Neuron (in vitro differentiated cells): ENCODE results near the gene PARD3.

ENCODE experiments used
- H2AFZ ChIP-seq: one replicate; pipeline ENCODE4 v1.6.1; 2013; ENCODE audit warnings: low read depth, mild to moderate bottlenecking, inconsistent platforms, low read length, moderate library complexity
- H3K27me3 ChIP-seq: one replicate; pipeline ENCODE4 v1.6.1; 2013; ENCODE audit warnings: low read length; ENCODE audit not compliant: insufficient read depth
- H3K36me3 ChIP-seq: one replicate; pipeline ENCODE4 v1.6.1; 2013; ENCODE audit warnings: low read length; ENCODE audit not compliant: insufficient read depth
- H3K4me1 ChIP-seq: one replicate; pipeline ENCODE4 v1.6.1; 2013; ENCODE audit warnings: low read length; ENCODE audit not compliant: insufficient read depth
- H3K4me3 ChIP-seq: 2 replicates; pipeline ENCODE4 v1.5.1; 2013; ENCODE audit warnings: mild to moderate bottlenecking, low read length, moderate library complexity
- H3K9me3 ChIP-seq: one replicate; pipeline ENCODE4 v1.6.1; 2013; ENCODE audit warnings: low read length

Gene PARD3

GRCh38 chr10:34498821-34499220, 316.3 kb downstream of the PARD3 start:
- Histone ChIP-seq H3K9me3 (no peaks in the 10 kb centered on the region), H3K4me3 (no peak overlapping the region), H3K4me1 (no peaks in the 10 kb centered on the region), H2AFZ (no peak overlapping the region), H3K36me3 (no peaks in the 10 kb centered on the region), H3K27me3 (no peaks in the 10 kb centered on the region)

- no peak overlapping the region for H3K4me3 ChIP-seq
- no peaks in the 10 kb centered on the region for H3K9me3 ChIP-seq
- no peak overlapping the region for H2AFZ ChIP-seq
- peaks cover 15% of the 10 kb centered on the region for H3K4me1 ChIP-seq
- no peaks in the 10 kb centered on the region for H3K27me3 ChIP-seq
- H3K36me3 ChIP-seq, result no peaks in the 10 kb centered on the region
Measured at GRCh38 chr10:34495938-34496337, 319.2 kb downstream of the PARD3 start.

DNA sequence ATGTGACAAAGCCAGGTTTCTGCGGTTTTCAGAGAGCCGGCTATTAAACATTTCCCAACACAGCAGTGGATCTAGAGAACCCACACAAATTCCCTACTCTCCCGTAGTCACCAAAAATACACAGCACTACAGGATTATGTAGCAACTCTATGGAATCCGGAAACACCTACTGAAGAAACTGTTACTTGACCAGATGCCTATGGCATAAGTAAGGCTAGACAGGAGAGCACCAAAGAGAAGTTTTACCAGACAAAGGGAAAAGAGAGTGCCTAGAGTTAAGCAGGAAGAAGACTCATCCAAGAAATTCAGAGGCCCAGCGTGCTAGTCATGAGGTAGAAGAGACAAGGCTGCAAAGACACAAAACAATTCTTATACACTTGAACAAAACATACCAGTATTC, 321.1 kb downstream of the PARD3 start:
- Histone ChIP-seq H3K4me3 (no peak overlapping the region), H3K4me1 (peaks cover 20% of the 10 kb centered on the region), H3K9me3 (no peaks in the 10 kb centered on the region), H2AFZ (no peak overlapping the region), H3K27me3 (no peaks in the 10 kb centered on the region), H3K36me3 (no peaks in the 10 kb centered on the region)

DNA sequence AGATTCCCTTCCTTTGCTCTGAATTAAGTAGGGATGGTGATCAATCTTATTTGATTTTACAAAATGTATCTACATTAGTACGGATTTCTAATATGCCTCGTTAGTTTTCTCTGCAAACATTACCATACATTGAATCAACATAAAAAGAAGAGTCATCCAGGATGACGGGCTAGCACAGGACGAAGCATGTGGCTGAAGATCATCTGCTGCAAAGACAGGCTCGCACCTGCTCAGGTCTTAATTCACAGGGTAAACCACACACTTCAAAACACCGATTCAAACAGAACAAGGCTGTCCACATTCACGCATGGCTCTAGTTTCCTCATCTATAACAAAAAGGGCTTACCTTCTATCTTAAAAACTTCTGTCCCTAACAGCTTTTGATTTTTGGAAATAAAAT, 323.0 kb downstream of the PARD3 start:
- peaks cover 20% of the 10 kb centered on the region for H3K4me1 ChIP-seq
- no peak overlapping the region for H3K4me3 ChIP-seq
- H3K9me3 ChIP-seq, result no peaks in the 10 kb centered on the region
- H3K27me3 ChIP-seq, result no peaks in the 10 kb centered on the region
- no peaks in the 10 kb centered on the region for H3K36me3 ChIP-seq
- H2AFZ ChIP-seq, result no peak overlapping the region

DNA sequence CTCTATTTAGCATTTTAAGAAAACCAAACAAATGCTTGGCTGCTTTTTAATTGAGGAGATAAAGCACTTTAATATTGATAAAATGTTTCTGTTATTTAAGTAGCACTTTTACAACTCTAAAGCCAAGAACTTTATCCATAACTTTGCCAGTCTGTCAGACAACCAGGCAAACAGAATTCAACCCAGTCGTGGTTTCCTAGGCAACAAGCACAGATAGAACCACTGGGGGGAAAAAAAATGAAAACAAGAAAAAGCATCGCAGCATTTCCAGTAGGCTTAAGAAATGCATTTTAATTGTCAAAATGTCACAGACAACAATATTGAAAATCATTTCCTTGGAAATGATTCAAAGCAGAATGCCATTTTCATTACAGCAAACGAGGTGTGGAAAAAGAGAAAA, 323.4 kb downstream of the PARD3 start:
- Histone ChIP-seq H3K4me3 (no peak overlapping the region), H3K36me3 (no peaks in the 10 kb centered on the region), H3K27me3 (no peaks in the 10 kb centered on the region), H3K4me1 (peaks cover 20% of the 10 kb centered on the region), H2AFZ (no peak overlapping the region), H3K9me3 (no peaks in the 10 kb centered on the region)

GRCh38 chr10:34489973-34490745, 324.9 kb downstream of the PARD3 start:
- H3K4me3 ChIP-seq, result no peak overlapping the region
- H3K27me3 ChIP-seq, result no peaks in the 10 kb centered on the region
- H2AFZ ChIP-seq, result no peak overlapping the region
- no peaks in the 10 kb centered on the region for H3K9me3 ChIP-seq
- H3K4me1 ChIP-seq, result peaks cover 20% of the 10 kb centered on the region
- H3K36me3 ChIP-seq, result no peaks in the 10 kb centered on the region

- Histone ChIP-seq H3K36me3 (no peaks in the 10 kb centered on the region), H3K9me3 (no peaks in the 10 kb centered on the region), H3K4me1 (peaks cover 20% of the 10 kb centered on the region), H3K4me3 (no peak overlapping the region), H3K27me3 (no peaks in the 10 kb centered on the region), H2AFZ (no peak overlapping the region)
Measured at GRCh38 chr10:34489411-34489810, 325.7 kb downstream of the PARD3 start.

- Histone ChIP-seq H2AFZ (no peak overlapping the region), H3K9me3 (no peaks in the 10 kb centered on the region), H3K4me1 (peaks cover 20% of the 10 kb centered on the region), H3K4me3 (no peak overlapping the region), H3K27me3 (no peaks in the 10 kb centered on the region), H3K36me3 (no peaks in the 10 kb centered on the region)
Measured at GRCh38 chr10:34488476-34489130, 326.5 kb downstream of the PARD3 start.

DNA sequence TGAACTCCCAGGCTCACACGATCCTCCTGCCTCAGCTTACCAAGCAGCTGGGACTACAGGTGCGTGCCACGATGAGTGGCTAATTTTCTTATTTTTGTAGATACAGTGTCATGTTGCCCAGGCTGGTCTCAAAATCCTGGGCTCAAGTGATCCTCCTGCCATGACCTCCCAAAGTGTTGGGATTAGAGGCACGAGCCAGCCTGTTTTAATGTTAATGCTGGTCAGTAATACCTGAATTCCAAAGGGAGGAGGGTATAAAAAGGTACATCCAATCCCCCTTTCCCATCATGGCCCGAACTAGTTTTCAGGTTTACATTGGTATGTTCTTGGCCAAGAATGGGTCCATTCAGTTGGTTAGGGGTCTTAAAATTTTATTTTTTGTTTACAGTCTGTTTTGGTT, 329.1 kb downstream of the PARD3 start:
- Histone ChIP-seq H3K9me3 (no peaks in the 10 kb centered on the region), H3K4me1 (peaks cover 6% of the 10 kb centered on the region), H3K27me3 (no peaks in the 10 kb centered on the region), H3K4me3 (no peak overlapping the region), H2AFZ (no peak overlapping the region), H3K36me3 (no peaks in the 10 kb centered on the region)

GRCh38 chr10:34484164-34484563, 330.9 kb downstream of the PARD3 start:
- Histone ChIP-seq H2AFZ (no peak overlapping the region), H3K36me3 (no peaks in the 10 kb centered on the region), H3K9me3 (no peaks in the 10 kb centered on the region), H3K4me3 (no peak overlapping the region), H3K4me1 (peaks cover 5% of the 10 kb centered on the region), H3K27me3 (no peaks in the 10 kb centered on the region)

DNA sequence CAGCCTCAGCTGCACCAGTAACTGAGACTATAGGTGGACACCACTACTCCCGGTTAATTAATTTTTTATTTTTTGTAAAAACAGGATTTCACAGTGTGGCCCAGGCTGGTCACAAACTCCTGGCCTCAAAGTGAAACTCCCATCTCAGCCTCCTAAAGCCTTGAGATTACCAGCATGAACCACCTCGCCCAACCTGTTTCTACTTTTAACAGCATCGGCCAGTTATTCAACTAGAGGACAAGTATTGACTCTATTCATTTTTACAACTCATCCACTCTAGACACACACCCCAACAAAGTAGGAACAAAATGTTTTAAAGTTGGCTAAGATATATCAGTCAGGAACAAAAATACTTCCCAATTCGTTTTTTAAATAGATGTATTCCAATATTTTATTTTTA, 334.8 kb downstream of the PARD3 start:
- no peaks in the 10 kb centered on the region for H3K9me3 ChIP-seq
- no peak overlapping the region for H2AFZ ChIP-seq
- H3K27me3 ChIP-seq, result no peaks in the 10 kb centered on the region
- H3K36me3 ChIP-seq, result no peaks in the 10 kb centered on the region
- peaks cover 5% of the 10 kb centered on the region for H3K4me1 ChIP-seq
- H3K4me3 ChIP-seq, result no peak overlapping the region

DNA sequence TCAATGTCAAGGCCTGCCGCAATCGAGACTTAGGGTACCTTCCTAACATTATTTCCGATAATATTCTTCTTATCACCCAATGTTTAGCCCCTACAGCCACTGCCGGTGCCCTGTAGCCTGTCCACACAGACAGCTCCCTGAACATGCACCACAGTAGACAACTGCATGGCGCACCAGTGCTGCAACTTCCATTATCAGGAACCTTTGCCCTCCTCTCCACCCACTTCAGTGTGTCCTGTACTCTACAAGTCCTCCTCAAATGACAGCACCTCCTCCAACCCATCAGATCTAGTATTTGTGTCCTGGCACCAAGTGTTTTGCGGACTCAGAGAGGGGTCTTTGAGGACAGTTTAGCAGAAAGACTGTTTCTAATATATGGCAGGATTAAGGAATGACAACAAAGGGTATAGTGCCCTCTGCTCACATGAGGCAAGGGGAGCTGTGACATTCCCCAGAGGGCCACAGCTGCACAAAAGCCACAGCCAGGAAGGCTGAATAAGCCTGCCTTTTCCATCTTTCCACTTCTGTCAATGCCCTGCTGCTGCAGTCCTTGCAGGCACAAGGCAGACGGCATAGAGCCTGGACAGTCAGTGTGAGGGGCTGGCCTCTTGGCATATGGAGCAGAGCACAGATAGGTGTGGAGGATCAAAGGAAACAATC, 335.4 kb downstream of the PARD3 start:
- H3K4me3 ChIP-seq, result no peak overlapping the region
- no peaks in the 10 kb centered on the region for H3K36me3 ChIP-seq
- peaks cover 5% of the 10 kb centered on the region for H3K4me1 ChIP-seq
- no peak overlapping the region for H2AFZ ChIP-seq
- H3K9me3 ChIP-seq, result no peaks in the 10 kb centered on the region
- H3K27me3 ChIP-seq, result no peaks in the 10 kb centered on the region

DNA sequence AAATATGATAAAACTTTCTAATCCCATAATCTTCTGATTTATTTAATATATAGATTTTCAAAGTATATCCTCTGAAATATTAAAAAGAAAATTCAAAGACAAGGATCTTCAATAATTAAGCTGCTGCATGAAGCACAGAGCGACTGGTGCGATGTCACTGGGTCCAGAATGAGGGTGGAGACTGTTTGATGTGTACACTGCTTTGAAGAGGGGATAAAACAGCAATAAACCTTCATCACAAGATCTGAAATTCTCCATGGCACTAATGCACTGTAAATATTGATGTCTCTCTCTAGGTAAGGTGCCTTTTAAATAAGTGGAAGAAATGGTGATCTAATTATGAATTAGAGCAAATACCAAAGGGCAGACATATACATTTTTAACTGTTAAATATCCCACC, 337.8 kb downstream of the PARD3 start:
- Histone ChIP-seq H2AFZ (no peak overlapping the region), H3K9me3 (no peaks in the 10 kb centered on the region), H3K27me3 (no peaks in the 10 kb centered on the region), H3K4me1 (peaks cover 5% of the 10 kb centered on the region), H3K4me3 (no peak overlapping the region), H3K36me3 (no peaks in the 10 kb centered on the region)
